Endothelial cell (in vitro differentiated cells): ENCODE measurements around the gene MAN2B2. TPM values are rescaled to one million over a fixed set of nuclear protein-coding genes. Genes with fewer than 3 reads are reported as not detected.

Experiments used
- DNase-seq: peaks from one replicate; pipeline ENCODE4 v3.0.0; 2021; ENCODE audit warnings: low spot score
- H3K27ac Mint-ChIP-seq: one replicate; pipeline ENCODE4 v1.8.0; 2021; ENCODE audit warnings: mixed read lengths, inconsistent platforms; ENCODE audit not compliant: unreplicated experiment
- H3K27me3 Mint-ChIP-seq: one replicate; pipeline ENCODE4 v1.8.0; 2021; ENCODE audit warnings: mild to moderate bottlenecking, moderate library complexity, mixed read lengths, inconsistent platforms; ENCODE audit not compliant: unreplicated experiment
- H3K36me3 Mint-ChIP-seq: one replicate; pipeline ENCODE4 v1.8.0; 2021; ENCODE audit warnings: mild to moderate bottlenecking, low read depth, mixed read lengths, inconsistent platforms; ENCODE audit not compliant: unreplicated experiment
- H3K4me1 Mint-ChIP-seq: one replicate; pipeline ENCODE4 v1.8.0; 2021; ENCODE audit warnings: mild to moderate bottlenecking, mixed read lengths, inconsistent platforms; ENCODE audit not compliant: unreplicated experiment
- H3K4me3 Mint-ChIP-seq: one replicate; pipeline ENCODE4 v1.8.0; 2021; ENCODE audit warnings: mild to moderate bottlenecking, mixed read lengths, inconsistent platforms; ENCODE audit not compliant: unreplicated experiment
- H3K9me3 Mint-ChIP-seq: one replicate; pipeline ENCODE4 v1.8.0; 2021; ENCODE audit warnings: mixed read lengths, inconsistent platforms; ENCODE audit not compliant: unreplicated experiment
- total RNA-seq: library from RNA; stranded (reverse); fragmentation: NEBNext Ultra II Directional; extraction: Animal tissue kit (Norgen Biotek cat#: 25700); gene quantifications from one replicate; pipeline ENCODE4 v1.2.1, GENCODE V29; 2021; ENCODE audit not compliant: unreplicated experiment
- TF ChIP-seq, protein P1 (sequence below): fragments of 200-600 bp; sonication (generic); IDR thresholded peaks from one replicate; pipeline ENCODE4 v1.5.0; 2021; ENCODE audit warnings: antibody characterized with exemption; ENCODE audit not compliant: unreplicated experiment

Gene MAN2B2
- total RNA-seq, 1 donor from 2014 or later = 12.5 TPM

DNA sequence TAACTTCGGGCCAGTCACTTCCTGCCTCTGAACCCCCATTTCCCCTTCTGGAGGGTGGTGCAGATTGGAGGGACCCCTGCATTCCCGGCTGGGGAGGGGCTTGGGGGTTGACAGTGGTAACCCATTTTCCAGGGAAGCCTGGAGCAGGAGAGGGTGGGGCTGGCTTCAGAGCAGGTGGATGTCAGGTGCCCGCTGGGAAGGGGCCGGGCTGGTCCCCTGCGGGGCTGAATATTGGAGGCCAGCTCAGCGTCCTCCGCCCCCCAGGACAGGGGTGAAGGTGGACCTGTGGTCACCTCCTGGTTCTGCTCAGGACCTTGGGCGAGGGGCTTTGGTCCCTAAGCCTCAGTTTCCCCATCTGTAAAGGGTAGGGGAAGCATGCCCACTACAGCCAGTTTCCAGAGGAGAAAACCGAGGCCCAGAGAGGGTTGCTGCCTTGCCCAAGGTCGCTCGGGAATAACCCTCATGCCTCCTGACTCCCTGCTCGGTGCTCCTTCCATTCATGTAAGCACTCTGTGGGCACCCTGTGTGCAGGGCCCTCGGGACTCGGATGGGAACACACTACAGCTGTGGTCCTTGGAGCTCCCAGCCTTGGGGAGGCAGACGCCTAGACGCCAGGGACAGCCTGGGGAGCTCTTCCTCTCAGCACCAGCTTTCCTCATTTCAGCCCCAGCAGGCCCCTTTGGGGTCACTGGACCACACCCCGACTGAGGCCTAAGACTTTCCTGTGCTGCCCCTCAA lies 683 bp downstream of the MAN2B2 start:
- TF ChIP-seq, protein P1, sequence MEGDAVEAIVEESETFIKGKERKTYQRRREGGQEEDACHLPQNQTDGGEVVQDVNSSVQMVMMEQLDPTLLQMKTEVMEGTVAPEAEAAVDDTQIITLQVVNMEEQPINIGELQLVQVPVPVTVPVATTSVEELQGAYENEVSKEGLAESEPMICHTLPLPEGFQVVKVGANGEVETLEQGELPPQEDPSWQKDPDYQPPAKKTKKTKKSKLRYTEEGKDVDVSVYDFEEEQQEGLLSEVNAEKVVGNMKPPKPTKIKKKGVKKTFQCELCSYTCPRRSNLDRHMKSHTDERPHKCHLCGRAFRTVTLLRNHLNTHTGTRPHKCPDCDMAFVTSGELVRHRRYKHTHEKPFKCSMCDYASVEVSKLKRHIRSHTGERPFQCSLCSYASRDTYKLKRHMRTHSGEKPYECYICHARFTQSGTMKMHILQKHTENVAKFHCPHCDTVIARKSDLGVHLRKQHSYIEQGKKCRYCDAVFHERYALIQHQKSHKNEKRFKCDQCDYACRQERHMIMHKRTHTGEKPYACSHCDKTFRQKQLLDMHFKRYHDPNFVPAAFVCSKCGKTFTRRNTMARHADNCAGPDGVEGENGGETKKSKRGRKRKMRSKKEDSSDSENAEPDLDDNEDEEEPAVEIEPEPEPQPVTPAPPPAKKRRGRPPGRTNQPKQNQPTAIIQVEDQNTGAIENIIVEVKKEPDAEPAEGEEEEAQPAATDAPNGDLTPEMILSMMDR = no peak
- no peak for DNase-seq
- Mint-ChIP-seq H3K27me3 (peaks cover 4% of the 10 kb centered on the region), H3K36me3 (peaks cover 11% of the 10 kb centered on the region), H3K4me1 (no peaks in the 10 kb centered on the region), H3K4me3 (peak overlapping the region; percentile 51), H3K9me3 (no peaks in the 10 kb centered on the region), H3K27ac (no peak overlapping the region)

DNA sequence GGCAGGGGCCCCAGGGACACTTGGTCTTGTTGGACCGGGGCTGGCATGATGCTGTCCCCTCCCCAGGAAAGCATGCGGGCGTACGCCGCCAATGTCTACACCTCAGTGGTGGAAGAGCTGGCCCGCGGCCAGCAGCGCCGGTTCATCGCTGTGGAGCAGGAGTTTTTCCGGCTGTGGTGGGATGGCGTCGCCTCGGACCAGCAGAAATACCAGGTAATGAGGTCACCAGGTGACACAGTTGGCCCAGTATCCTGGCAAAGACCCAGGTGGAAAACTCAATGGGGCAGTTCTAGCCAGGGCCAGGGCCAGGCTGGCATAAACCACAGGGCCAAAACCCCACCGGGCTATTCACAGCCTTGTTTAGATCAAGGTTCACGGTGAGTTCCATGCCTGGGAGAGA lies 1.5 kb downstream of the MAN2B2 start:
- Mint-ChIP-seq H3K4me1 (no peaks in the 10 kb centered on the region), H3K27me3 (peaks cover 4% of the 10 kb centered on the region)

DNA sequence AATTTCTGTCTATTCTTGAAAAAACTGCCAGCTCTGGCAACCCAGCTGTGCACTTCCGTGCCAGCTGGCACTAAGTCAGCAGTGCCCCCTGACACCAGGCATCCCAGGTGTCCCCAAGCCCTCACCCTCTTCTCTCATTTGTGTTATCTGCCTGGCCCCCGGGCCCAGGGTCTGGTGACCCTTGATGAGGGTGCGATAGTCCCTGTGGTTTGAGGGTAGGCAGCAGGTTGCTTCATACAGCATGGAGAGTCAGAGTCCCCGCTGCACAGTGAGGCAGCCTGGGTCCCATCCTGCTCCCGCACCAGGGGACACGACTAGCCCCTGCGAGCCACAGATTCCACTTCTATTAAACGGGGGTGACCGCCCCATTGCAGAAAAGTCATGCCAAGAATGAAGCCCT lies 1.9 kb downstream of the MAN2B2 start:
- Mint-ChIP-seq H3K27ac (no peak overlapping the region), H3K4me3 (no peak overlapping the region), H3K36me3 (peaks cover 11% of the 10 kb centered on the region), H3K9me3 (no peaks in the 10 kb centered on the region), H3K27me3 (peaks cover 4% of the 10 kb centered on the region), H3K4me1 (no peaks in the 10 kb centered on the region)
- TF ChIP-seq, protein P1 = no peak
- DNase-seq = no peak

More for the DNA sequence above, 1.5 kb downstream of the MAN2B2 start:
- no peak overlapping the region for H3K4me3 Mint-ChIP-seq
- H3K9me3 Mint-ChIP-seq = no peaks in the 10 kb centered on the region
- H3K27ac Mint-ChIP-seq = no peak overlapping the region
- no peak for DNase-seq
- TF ChIP-seq, protein P1 = no peak
- H3K36me3 Mint-ChIP-seq = peaks cover 11% of the 10 kb centered on the region

DNA sequence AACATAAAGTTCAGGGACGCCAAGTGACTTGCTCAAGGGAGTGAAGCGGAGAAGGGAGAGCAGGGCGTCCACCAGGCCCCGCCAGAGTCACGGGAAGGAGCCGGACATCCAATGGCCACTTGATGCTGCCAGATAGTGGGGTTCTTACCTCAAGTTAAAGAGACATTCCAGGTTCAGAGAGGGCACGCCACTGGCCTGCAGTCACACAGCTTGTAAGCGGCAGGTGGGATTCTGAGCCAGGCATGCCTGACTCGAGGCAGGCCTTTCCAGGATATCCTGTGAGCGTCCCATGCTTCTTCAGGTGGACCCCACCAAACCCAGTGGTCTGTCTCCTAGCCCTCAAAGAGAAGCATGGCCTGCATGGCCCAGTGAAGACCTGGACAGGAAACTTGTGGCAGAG lies 2.4 kb downstream of the MAN2B2 start:
- H3K9me3 Mint-ChIP-seq = no peaks in the 10 kb centered on the region

DNA sequence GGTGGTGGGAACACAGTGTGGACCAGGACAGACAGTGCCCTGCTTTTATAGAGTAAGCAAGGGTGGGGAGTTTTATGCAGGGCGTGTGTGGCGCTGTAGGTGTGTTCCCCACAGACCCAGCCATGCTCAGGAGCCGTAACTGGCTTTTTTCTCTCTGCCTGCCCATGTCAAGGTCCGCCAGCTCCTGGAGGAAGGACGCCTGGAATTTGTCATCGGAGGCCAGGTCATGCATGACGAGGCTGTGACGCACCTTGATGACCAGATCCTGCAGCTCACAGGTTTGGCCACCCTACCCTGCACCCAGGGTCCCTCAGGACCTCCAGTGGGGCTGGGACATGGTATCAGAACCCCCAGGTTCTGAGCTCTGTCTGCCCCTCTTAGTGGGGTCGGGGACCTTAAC lies 3.2 kb downstream of the MAN2B2 start:
- Mint-ChIP-seq H3K4me1 (no peaks in the 10 kb centered on the region), H3K9me3 (no peaks in the 10 kb centered on the region), H3K4me3 (no peak overlapping the region), H3K36me3 (peaks cover 11% of the 10 kb centered on the region), H3K27ac (no peak overlapping the region), H3K27me3 (peaks cover 2% of the 10 kb centered on the region)
- TF ChIP-seq, protein P1 = no peak
- DNase-seq = no peak

More for the DNA sequence above, 2.4 kb downstream of the MAN2B2 start:
- Mint-ChIP-seq H3K4me1 (no peaks in the 10 kb centered on the region), H3K27ac (no peak overlapping the region), H3K4me3 (no peak overlapping the region), H3K27me3 (peaks cover 4% of the 10 kb centered on the region), H3K36me3 (peaks cover 11% of the 10 kb centered on the region)
- DNase-seq = no peak
- TF ChIP-seq, protein P1 = no peak
